HEK293T (cell line): ENCODE data around the gene AP1M2.

ENCODE experiments used
- BHLHE40 ChIP-seq: fragments of 450-650 bp; IDR thresholded peaks from 2 replicates; pipeline ENCODE4 v1.6.1; 2016; ENCODE audit warnings: mild to moderate bottlenecking, moderate library complexity, borderline replicate concordance
- CTBP1 ChIP-seq: fragments of 450-650 bp; IDR thresholded peaks from 2 replicates; pipeline ENCODE4 v1.6.1; 2016; ENCODE audit warnings: borderline replicate concordance
- ELF4 ChIP-seq: fragments of 450-650 bp; IDR thresholded peaks from 2 replicates; pipeline ENCODE4 v1.6.1; 2017; ENCODE audit warnings: antibody characterized with exemption
- FOXA1 ChIP-seq: fragments of 450-650 bp; IDR thresholded peaks from 2 replicates; pipeline ENCODE4 v1.6.1; 2016; ENCODE audit warnings: mild to moderate bottlenecking
- FOXM1 ChIP-seq: fragments of 450-650 bp; IDR thresholded peaks from 2 replicates; pipeline ENCODE4 v1.6.1; 2017; ENCODE audit warnings: mild to moderate bottlenecking, borderline replicate concordance
- HDGF ChIP-seq: fragments of 450-650 bp; IDR thresholded peaks from 2 replicates; pipeline ENCODE4 v1.6.1; 2017; ENCODE audit warnings: antibody characterized with exemption, borderline replicate concordance
- LEF1 ChIP-seq: fragments of 450-650 bp; IDR thresholded peaks from 2 replicates; pipeline ENCODE4 v1.6.1; 2017; ENCODE audit warnings: mild to moderate bottlenecking, borderline replicate concordance
- NFRKB ChIP-seq: fragments of 450-650 bp; IDR thresholded peaks from 2 replicates; pipeline ENCODE4 v1.6.1; 2016; ENCODE audit warnings: mild to moderate bottlenecking, moderate library complexity
- SP1 ChIP-seq: fragments of 450-650 bp; IDR thresholded peaks from 2 replicates; pipeline ENCODE4 v1.6.1; 2017
- SUZ12 ChIP-seq: fragments of 450-650 bp; IDR thresholded peaks from 2 replicates; pipeline ENCODE4 v1.6.1; 2016; ENCODE audit warnings: mild to moderate bottlenecking
- TARDBP ChIP-seq: fragments of 450-650 bp; IDR thresholded peaks from 2 replicates; pipeline ENCODE4 v1.6.1; 2016
- ZNF384 ChIP-seq: fragments of 450-650 bp; IDR thresholded peaks from 2 replicates; pipeline ENCODE4 v1.6.1; 2016

DNA sequence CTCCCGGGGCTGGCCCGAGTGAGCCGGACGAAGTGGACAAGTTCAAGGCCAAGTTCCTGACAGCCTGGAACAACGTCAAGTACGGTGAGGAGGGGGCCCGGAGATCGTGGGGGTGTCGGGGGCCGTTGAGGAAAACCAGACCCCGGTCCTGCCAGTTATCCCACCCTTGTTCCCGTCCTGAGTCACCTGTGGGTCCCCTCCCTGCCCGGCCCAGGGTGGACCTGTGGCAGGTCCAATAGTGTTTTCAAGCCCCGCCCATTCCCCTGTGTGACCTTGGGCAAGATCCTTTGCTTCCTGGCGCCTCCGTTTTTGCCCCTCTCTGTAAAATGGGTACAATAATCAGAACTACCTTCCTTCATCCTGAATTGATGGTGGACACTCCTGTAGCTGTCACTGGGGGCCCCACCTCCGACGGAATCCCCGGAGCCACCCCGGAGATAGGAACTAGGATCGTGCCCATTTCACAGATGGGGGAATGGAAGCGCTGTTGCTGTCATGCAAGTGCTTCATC, 42.8 kb downstream of the AP1M2 start:
- TF ChIP-seq BHLHE40, result no peak
- no peak for TF ChIP-seq ELF4
- TF ChIP-seq SP1, result no peak
- no peak for TF ChIP-seq FOXM1
- no peak for TF ChIP-seq SUZ12
- no peak for TF ChIP-seq NFRKB
- no peak for TF ChIP-seq HDGF
- no peak for TF ChIP-seq CTBP1
- TF ChIP-seq LEF1, result no peak
- TF ChIP-seq TARDBP, result no peak
- TF ChIP-seq ZNF384, result no peak
- TF ChIP-seq FOXA1, result no peak
